Measurements from ENCODE around the gene GPC6.

The GPC6 gene

GRCh38 chr13:93398167-93399035, 171.8 kb downstream of the GPC6 start:
- Histone ChIP-seq H3K36me3 (ENCODE audit: control insufficient read depth in 2 of 2, insufficient read depth in 2 of 2, low read length in 2 of 2) (no peaks in the 10 kb centered on the region), H3K27ac (ENCODE audit: low read depth in 2 of 2, low read length in 2 of 2) (no peak overlapping the region), H3K9ac (ENCODE audit: low read depth in 1 of 2, low read length in 2 of 2) (no peak overlapping the region), H3K4me1 (ENCODE audit: control insufficient read depth in 2 of 2, insufficient read depth in 2 of 2, low read length in 2 of 2) (no peaks in the 10 kb centered on the region), H3K27me3 (ENCODE audit: control insufficient read depth in 2 of 2, insufficient read depth in 2 of 2, low read length in 2 of 2) (no peaks in the 10 kb centered on the region), H3K4me3 (ENCODE audit: low read length in 2 of 2) (no peak overlapping the region), H3K9me3 (ENCODE audit: control insufficient read depth in 2 of 2, low read length in 2 of 2) (no peaks in the 10 kb centered on the region)

GRCh38 chr13:93399212-93399611, 172.6 kb downstream of the GPC6 start:
- Histone ChIP-seq H3K4me3 (ENCODE audit: low read length in 2 of 2) (no peak overlapping the region), H3K27me3 (ENCODE audit: control insufficient read depth in 2 of 2, insufficient read depth in 2 of 2, low read length in 2 of 2) (no peaks in the 10 kb centered on the region), H3K9ac (ENCODE audit: low read depth in 1 of 2, low read length in 2 of 2) (no peak overlapping the region), H3K36me3 (ENCODE audit: control insufficient read depth in 2 of 2, insufficient read depth in 2 of 2, low read length in 2 of 2) (no peaks in the 10 kb centered on the region), H3K4me1 (ENCODE audit: control insufficient read depth in 2 of 2, insufficient read depth in 2 of 2, low read length in 2 of 2) (no peaks in the 10 kb centered on the region), H3K9me3 (ENCODE audit: control insufficient read depth in 2 of 2, low read length in 2 of 2) (no peaks in the 10 kb centered on the region), H3K27ac (ENCODE audit: low read depth in 2 of 2, low read length in 2 of 2) (no peak overlapping the region)

- Histone ChIP-seq H3K4me3 (ENCODE audit: low read length in 2 of 2) (no peak overlapping the region), H3K27ac (ENCODE audit: low read depth in 2 of 2, low read length in 2 of 2) (no peak overlapping the region), H3K36me3 (ENCODE audit: control insufficient read depth in 2 of 2, insufficient read depth in 2 of 2, low read length in 2 of 2) (no peaks in the 10 kb centered on the region), H3K9ac (ENCODE audit: low read depth in 1 of 2, low read length in 2 of 2) (no peak overlapping the region), H3K4me1 (ENCODE audit: control insufficient read depth in 2 of 2, insufficient read depth in 2 of 2, low read length in 2 of 2) (no peaks in the 10 kb centered on the region), H3K27me3 (ENCODE audit: control insufficient read depth in 2 of 2, insufficient read depth in 2 of 2, low read length in 2 of 2) (no peaks in the 10 kb centered on the region), H3K9me3 (ENCODE audit: control insufficient read depth in 2 of 2, low read length in 2 of 2) (no peaks in the 10 kb centered on the region)
Observed at GRCh38 chr13:93406136-93406535, 179.5 kb downstream of the GPC6 start.

- H3K27ac ChIP-seq (ENCODE audit: low read depth in 2 of 2, low read length in 2 of 2) = no peak overlapping the region
- H3K27me3 ChIP-seq (ENCODE audit: control insufficient read depth in 2 of 2, insufficient read depth in 2 of 2, low read length in 2 of 2) = no peaks in the 10 kb centered on the region
- H3K4me1 ChIP-seq (ENCODE audit: control insufficient read depth in 2 of 2, insufficient read depth in 2 of 2, low read length in 2 of 2) = no peaks in the 10 kb centered on the region
- no peaks in the 10 kb centered on the region for H3K9me3 ChIP-seq (ENCODE audit: control insufficient read depth in 2 of 2, low read length in 2 of 2)
- no peak overlapping the region for H3K9ac ChIP-seq (ENCODE audit: low read depth in 1 of 2, low read length in 2 of 2)
- no peaks in the 10 kb centered on the region for H3K36me3 ChIP-seq (ENCODE audit: control insufficient read depth in 2 of 2, insufficient read depth in 2 of 2, low read length in 2 of 2)
- H3K4me3 ChIP-seq (ENCODE audit: low read length in 2 of 2) = no peak overlapping the region
Observed at GRCh38 chr13:93407551-93407950, 180.9 kb downstream of the GPC6 start.

GRCh38 chr13:93409001-93409400, 182.4 kb downstream of the GPC6 start:
- no peaks in the 10 kb centered on the region for H3K9me3 ChIP-seq (ENCODE audit: control insufficient read depth in 2 of 2, low read length in 2 of 2)
- H3K36me3 ChIP-seq (ENCODE audit: control insufficient read depth in 2 of 2, insufficient read depth in 2 of 2, low read length in 2 of 2) = no peaks in the 10 kb centered on the region

GRCh38 chr13:93409816-93410215, 183.2 kb downstream of the GPC6 start:
- Histone ChIP-seq H3K36me3 (ENCODE audit: control insufficient read depth in 2 of 2, insufficient read depth in 2 of 2, low read length in 2 of 2) (no peaks in the 10 kb centered on the region), H3K27me3 (ENCODE audit: control insufficient read depth in 2 of 2, insufficient read depth in 2 of 2, low read length in 2 of 2) (no peaks in the 10 kb centered on the region), H3K27ac (ENCODE audit: low read depth in 2 of 2, low read length in 2 of 2) (no peak overlapping the region), H3K4me3 (ENCODE audit: low read length in 2 of 2) (no peak overlapping the region), H3K9ac (ENCODE audit: low read depth in 1 of 2, low read length in 2 of 2) (no peak overlapping the region), H3K9me3 (ENCODE audit: control insufficient read depth in 2 of 2, low read length in 2 of 2) (no peaks in the 10 kb centered on the region), H3K4me1 (ENCODE audit: control insufficient read depth in 2 of 2, insufficient read depth in 2 of 2, low read length in 2 of 2) (no peaks in the 10 kb centered on the region)

More at GRCh38 chr13:93409001-93409400, 182.4 kb downstream of the GPC6 start:
- no peak overlapping the region for H3K4me3 ChIP-seq (ENCODE audit: low read length in 2 of 2)
- H3K9ac ChIP-seq (ENCODE audit: low read depth in 1 of 2, low read length in 2 of 2) = no peak overlapping the region
- H3K27me3 ChIP-seq (ENCODE audit: control insufficient read depth in 2 of 2, insufficient read depth in 2 of 2, low read length in 2 of 2) = no peaks in the 10 kb centered on the region
- no peaks in the 10 kb centered on the region for H3K4me1 ChIP-seq (ENCODE audit: control insufficient read depth in 2 of 2, insufficient read depth in 2 of 2, low read length in 2 of 2)
- no peak overlapping the region for H3K27ac ChIP-seq (ENCODE audit: low read depth in 2 of 2, low read length in 2 of 2)

- Histone ChIP-seq H3K4me1 (ENCODE audit: control insufficient read depth in 2 of 2, insufficient read depth in 2 of 2, low read length in 2 of 2) (no peaks in the 10 kb centered on the region), H3K27me3 (ENCODE audit: control insufficient read depth in 2 of 2, insufficient read depth in 2 of 2, low read length in 2 of 2) (no peaks in the 10 kb centered on the region), H3K4me3 (ENCODE audit: low read length in 2 of 2) (no peak overlapping the region), H3K27ac (ENCODE audit: low read depth in 2 of 2, low read length in 2 of 2) (no peak overlapping the region), H3K9ac (ENCODE audit: low read depth in 1 of 2, low read length in 2 of 2) (no peak overlapping the region), H3K9me3 (ENCODE audit: control insufficient read depth in 2 of 2, low read length in 2 of 2) (no peaks in the 10 kb centered on the region), H3K36me3 (ENCODE audit: control insufficient read depth in 2 of 2, insufficient read depth in 2 of 2, low read length in 2 of 2) (no peaks in the 10 kb centered on the region)
Observed at GRCh38 chr13:93411186-93411680, 184.6 kb downstream of the GPC6 start.

- Histone ChIP-seq H3K27me3 (ENCODE audit: control insufficient read depth in 2 of 2, insufficient read depth in 2 of 2, low read length in 2 of 2) (no peaks in the 10 kb centered on the region), H3K4me3 (ENCODE audit: low read length in 2 of 2) (no peak overlapping the region), H3K9me3 (ENCODE audit: control insufficient read depth in 2 of 2, low read length in 2 of 2) (no peaks in the 10 kb centered on the region), H3K4me1 (ENCODE audit: control insufficient read depth in 2 of 2, insufficient read depth in 2 of 2, low read length in 2 of 2) (no peaks in the 10 kb centered on the region), H3K27ac (ENCODE audit: low read depth in 2 of 2, low read length in 2 of 2) (no peak overlapping the region), H3K9ac (ENCODE audit: low read depth in 1 of 2, low read length in 2 of 2) (no peak overlapping the region), H3K36me3 (ENCODE audit: control insufficient read depth in 2 of 2, insufficient read depth in 2 of 2, low read length in 2 of 2) (no peaks in the 10 kb centered on the region)
Observed at GRCh38 chr13:93412676-93413075, 186.1 kb downstream of the GPC6 start.

GRCh38 chr13:93413972-93414717, 187.5 kb downstream of the GPC6 start:
- no peaks in the 10 kb centered on the region for H3K27me3 ChIP-seq (ENCODE audit: control insufficient read depth in 2 of 2, insufficient read depth in 2 of 2, low read length in 2 of 2)
- no peak overlapping the region for H3K4me3 ChIP-seq (ENCODE audit: low read length in 2 of 2)
- H3K4me1 ChIP-seq (ENCODE audit: control insufficient read depth in 2 of 2, insufficient read depth in 2 of 2, low read length in 2 of 2) = no peaks in the 10 kb centered on the region
- H3K36me3 ChIP-seq (ENCODE audit: control insufficient read depth in 2 of 2, insufficient read depth in 2 of 2, low read length in 2 of 2) = no peaks in the 10 kb centered on the region
- H3K27ac ChIP-seq (ENCODE audit: low read depth in 2 of 2, low read length in 2 of 2) = no peak overlapping the region
- no peak overlapping the region for H3K9ac ChIP-seq (ENCODE audit: low read depth in 1 of 2, low read length in 2 of 2)
- H3K9me3 ChIP-seq (ENCODE audit: control insufficient read depth in 2 of 2, low read length in 2 of 2) = no peaks in the 10 kb centered on the region

GRCh38 chr13:93416736-93417355, 190.2 kb downstream of the GPC6 start:
- no peaks in the 10 kb centered on the region for H3K4me1 ChIP-seq (ENCODE audit: control insufficient read depth in 2 of 2, insufficient read depth in 2 of 2, low read length in 2 of 2)
- no peak overlapping the region for H3K27ac ChIP-seq (ENCODE audit: low read depth in 2 of 2, low read length in 2 of 2)
- H3K9me3 ChIP-seq (ENCODE audit: control insufficient read depth in 2 of 2, low read length in 2 of 2) = no peaks in the 10 kb centered on the region
- H3K4me3 ChIP-seq (ENCODE audit: low read length in 2 of 2) = no peak overlapping the region
- H3K36me3 ChIP-seq (ENCODE audit: control insufficient read depth in 2 of 2, insufficient read depth in 2 of 2, low read length in 2 of 2) = no peaks in the 10 kb centered on the region
- H3K9ac ChIP-seq (ENCODE audit: low read depth in 1 of 2, low read length in 2 of 2) = no peak overlapping the region
- H3K27me3 ChIP-seq (ENCODE audit: control insufficient read depth in 2 of 2, insufficient read depth in 2 of 2, low read length in 2 of 2) = no peaks in the 10 kb centered on the region
